ENCODE measurements around the gene PER3. TPM values are rescaled to one million over a fixed set of nuclear protein-coding genes. Genes with fewer than 3 reads are reported as not detected.

PER3 gene
- total and polyA plus RNA-seq, 10 of the 15 experiments (the other 5 are each of a cell fraction or from before 2014, with no cell fraction given): 0.06 to 0.64 (median 0.13) TPM; not detected in 1

DNA sequence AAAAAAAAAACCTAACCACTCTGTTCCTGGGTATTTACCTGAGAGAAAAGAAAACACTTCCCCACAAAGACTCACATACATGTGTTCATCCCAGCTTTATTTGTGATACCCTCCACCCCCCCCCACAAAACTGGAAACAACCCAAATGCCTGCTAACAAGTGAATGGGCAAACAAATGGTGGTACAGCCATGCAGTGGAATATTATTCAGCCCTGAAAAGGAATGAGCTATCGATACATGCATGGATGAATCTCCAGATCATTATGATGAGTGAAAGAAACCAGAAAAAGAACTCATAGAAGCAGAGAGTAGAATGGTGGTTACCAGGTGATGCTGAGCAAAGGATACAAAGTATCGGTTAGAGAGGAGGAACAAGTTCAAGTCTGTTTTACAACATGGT lies 106.8 kb downstream of the PER3 start:
- H3K79me2 ChIP-seq (ENCODE audit: control insufficient read depth, insufficient read depth, low read length): no peaks in the 10 kb centered on the region
- H3K36me3 ChIP-seq (ENCODE audit: control insufficient read depth in 2 of 2, insufficient read depth in 2 of 2, low read length in 1 of 2): no peaks in the 10 kb centered on the region
- no peak overlapping the region for H3K4me2 ChIP-seq (ENCODE audit: control insufficient read depth, insufficient read depth)
- no peak for ATAC-seq
- intact Hi-C loops (cut with micrococcal nuclease; ENCODE audit: unreplicated experiment): no loop called here
- ChIA-PET RAD21 (ENCODE audit: unreplicated experiment) (no interaction called here), SMC1A (ENCODE audit: uncharacterized antibody, unreplicated experiment) (no interaction called here), CTCF (no interaction called here), POLR2A (interaction anchor here (0.6 kb wide), 1 partner anchor 1056 kb away, joined by 6 read pairs; no protein-coding TSS in a partner anchor)
- H4K20me1 ChIP-seq (ENCODE audit: control insufficient read depth, insufficient read depth): no peaks in the 10 kb centered on the region
- in situ Hi-C loops (cut with MboI): no loop called here
- no peak overlapping the region for H2AFZ ChIP-seq (ENCODE audit: control insufficient read depth, low read depth, low read length)
- H3K9ac ChIP-seq (ENCODE audit: control insufficient read depth, insufficient read depth, low read length): no peak overlapping the region
- no peaks in the 10 kb centered on the region; a peak in 1 of 4 replicates for H3K27me3 ChIP-seq (replicated peaks in 1 of 2; ENCODE audit: control insufficient read depth in 2 of 2, insufficient read depth in 2 of 2, low read length in 1 of 2)
- no TSS peak for BruUV-seq (replicated peaks)
- H3K9me3 ChIP-seq (replicated peaks; ENCODE audit: control insufficient read depth, insufficient read depth, low read length): no peaks in the 10 kb centered on the region
- WGBS (ENCODE audit: insufficient coverage, insufficient replicate concordance, low lambda C conversion rate, missing lambda C conversion rate): 41% methylated on average over 2 of the region's 2 CpGs
- DNase-seq (ENCODE audit: low read depth, low spot score): no peak
- no peak overlapping the region for H3K4me3 ChIP-seq
- H3K27ac ChIP-seq (ENCODE audit: control insufficient read depth, insufficient read depth): no peak overlapping the region
- FAIRE-seq: no peak
- H3K4me1 ChIP-seq (ENCODE audit: control insufficient read depth, insufficient read depth, low read length): no peaks in the 10 kb centered on the region
- TF ChIP-seq RELA (IDR thresholded peaks at IDR 0.05; ENCODE audit: borderline replicate concordance, partially characterized antibody) (no peak), EED (IDR thresholded peaks at IDR 0.05; ENCODE audit: low read depth) (no peak), KAT2A (conservative IDR thresholded peaks at IDR 0.05; ENCODE audit: control insufficient read depth, low read depth, low read length) (no peak), ZBTB33 (IDR thresholded peaks at IDR 0.05) (no peak), GABPA (IDR thresholded peaks at IDR 0.05; ENCODE audit: low read depth) (no peak), MXI1 (IDR thresholded peaks at IDR 0.05; ENCODE audit: low read depth, low read length) (no peak), NKRF (conservative IDR thresholded peaks at IDR 0.05) (no peak), RAD21 (IDR thresholded peaks at IDR 0.05; ENCODE audit: insufficient read depth, low read depth, low read length) (no peak), CBX5 (IDR thresholded peaks at IDR 0.05; ENCODE audit: low read depth) (no peak), NR2F1 (conservative IDR thresholded peaks at IDR 0.05) (no peak), E4F1 (IDR thresholded peaks at IDR 0.05; ENCODE audit: borderline replicate concordance, partially characterized antibody) (no peak), NFYB (IDR thresholded peaks at IDR 0.05; ENCODE audit: insufficient read depth, low read depth, low read length) (no peak), STAT3 (IDR thresholded peaks at IDR 0.05; ENCODE audit: low read depth, low read length) (no peak)
